SKM-1 (cell line): ENCODE results near the gene MACC1.
"Not testable (repeated sequence)": the region's sequence is repeated elsewhere in the genome, so short reads cannot be mapped to it uniquely, and the experiment has no call there.

Source experiments
- DNase-seq: peaks from one replicate; lab custom pipeline; 2025; ENCODE audit not compliant: unreplicated experiment; lab: John Stamatoyannopoulos, UW

Gene MACC1

GRCh38 chr7:20208651-20209307 lies 8.4 kb downstream of the MACC1 start:
- DNase-seq: no peak

GRCh38 chr7:20207811-20208210 lies 9.4 kb downstream of the MACC1 start:
- DNase-seq: not testable (repeated sequence)

GRCh38 chr7:20206104-20206896 lies 10.9 kb downstream of the MACC1 start:
- DNase-seq: no peak

GRCh38 chr7:20203316-20203715 lies 13.9 kb downstream of the MACC1 start:
- no peak for DNase-seq

GRCh38 chr7:20201380-20201779 lies 15.8 kb downstream of the MACC1 start:
- DNase-seq: no peak

GRCh38 chr7:20200971-20201370 lies 16.2 kb downstream of the MACC1 start:
- no peak for DNase-seq

- no peak for DNase-seq
Observed at GRCh38 chr7:20200361-20200760, 16.8 kb downstream of the MACC1 start.

- peak; percentile 92 for DNase-seq
Observed at GRCh38 chr7:20199015-20199737, 18.0 kb downstream of the MACC1 start.

- DNase-seq: no peak
Observed at GRCh38 chr7:20198260-20198659, 18.9 kb downstream of the MACC1 start.

GRCh38 chr7:20197837-20198236 lies 19.3 kb downstream of the MACC1 start:
- DNase-seq: no peak

- no peak for DNase-seq
Observed at GRCh38 chr7:20197125-20197748, 19.9 kb downstream of the MACC1 start.

GRCh38 chr7:20194343-20194995 lies 22.7 kb downstream of the MACC1 start:
- no peak for DNase-seq

- no peak for DNase-seq
Observed at GRCh38 chr7:20193873-20194272, 23.3 kb downstream of the MACC1 start.

GRCh38 chr7:20193242-20193777 lies 23.9 kb downstream of the MACC1 start:
- no peak for DNase-seq

- no peak for DNase-seq
Observed at GRCh38 chr7:20191391-20191869, 25.8 kb downstream of the MACC1 start.

- no peak for DNase-seq
Observed at GRCh38 chr7:20190560-20191390, 26.4 kb downstream of the MACC1 start.

- DNase-seq: no peak
Observed at GRCh38 chr7:20189852-20190251, 27.3 kb downstream of the MACC1 start.

- no peak for DNase-seq
Observed at GRCh38 chr7:20188567-20188966, 28.6 kb downstream of the MACC1 start.

GRCh38 chr7:20187850-20188249 lies 29.3 kb downstream of the MACC1 start:
- DNase-seq: not testable (repeated sequence)

GRCh38 chr7:20185988-20186387 lies 31.2 kb downstream of the MACC1 start:
- no peak for DNase-seq
